H1 (cell line): ENCODE results near the gene RGS3. TPM values are rescaled to one million over a fixed set of nuclear protein-coding genes. Genes with fewer than 3 reads are reported as not detected.
A peak's percentile ranks its signal among the peaks of the same experiment; 100 is the strongest.

ENCODE experiments used
- ATF2 ChIP-seq: IDR thresholded peaks from 2 replicates; pipeline ENCODE4 v1.6.1; 2012; ENCODE audit warnings: low read length, inconsistent platforms
- CEBPB ChIP-seq: IDR thresholded peaks from 2 replicates; pipeline ENCODE4 v1.6.1; 2012; ENCODE audit warnings: low read depth, low read length
- FOSL1 ChIP-seq: IDR thresholded peaks from 2 replicates; pipeline ENCODE4 v1.6.1; 2011; ENCODE audit warnings: mild to moderate bottlenecking, low read depth, low read length, moderate library complexity; ENCODE audit not compliant: insufficient read depth
- KDM1A ChIP-seq: fragments of 200-600, 300-600 bp; sonication (generic); IDR thresholded peaks from 2 replicates; pipeline ENCODE4 v1.7.1; 2016; ENCODE audit warnings: mild to moderate bottlenecking, low read length, borderline replicate concordance
- KDM4A ChIP-seq: IDR thresholded peaks from one replicate; pipeline ENCODE4 v1.7.1; 2012; ENCODE audit warnings: low read depth, mild to moderate bottlenecking, moderate library complexity, low read length, inconsistent platforms; ENCODE audit not compliant: severe bottlenecking
- POLR2A ChIP-seq, 2 experiments: IDR thresholded peaks; 1 replicate in 1 of 2; 2 replicates in 1 of 2; pipeline ENCODE4 v1.6.1; 2011; ENCODE audit warnings: low read depth in 2 of 2, low read length in 2 of 2, mild to moderate bottlenecking in 2 of 2; ENCODE audit errors: control extremely low read depth in 1 of 2
- RNF2 ChIP-seq: fragments of 200-900, 300-1000 bp; sonication (generic); IDR thresholded peaks from 2 replicates; pipeline ENCODE4 v1.7.1; 2016; ENCODE audit warnings: borderline replicate concordance, low read depth, mild to moderate bottlenecking, antibody characterized with exemption, low read length; ENCODE audit not compliant: poor library complexity, severe bottlenecking; ENCODE audit errors: missing control alignments
- SIN3A ChIP-seq, 2 experiments: IDR thresholded peaks in 1 of 2; conservative IDR thresholded peaks in 1 of 2; 2 replicates each; pipeline ENCODE4 v1.6.1; 2011 to 2012; ENCODE audit warnings: low read length in 2 of 2, improper control_type of control experiment in 1 of 2, low read depth in 1 of 2, mild to moderate bottlenecking in 1 of 2
- SIX5 ChIP-seq: IDR thresholded peaks from 2 replicates; pipeline ENCODE4 v1.6.1; 2011; ENCODE audit warnings: mild to moderate bottlenecking, low read depth, low read length
- SP1 ChIP-seq: IDR thresholded peaks from 2 replicates; pipeline ENCODE4 v1.6.1; 2011; ENCODE audit warnings: low read depth, low read length
- SRF ChIP-seq: IDR thresholded peaks from 2 replicates; pipeline ENCODE4 v1.6.1; 2011; ENCODE audit warnings: mild to moderate bottlenecking, low read depth, low read length, moderate library complexity
- SUZ12 ChIP-seq: fragments of 200-600 bp; sonication (generic); IDR thresholded peaks from 2 replicates; pipeline ENCODE4 v1.6.1; 2012; ENCODE audit warnings: mild to moderate bottlenecking, inconsistent platforms, low read length, moderate library complexity, mixed read lengths
- polyA plus RNA-seq, 7 experiments: library from polyadenylated mRNA; depleted of rRNA in 3 of 7; stranded (reverse) in 5 of 7; unstranded in 2 of 7; fragments of >200 nt in 5 of 7; fragments of 200-250 nt in 2 of 7; gene quantifications; 1 replicate in 5 of 7; 2 replicates in 1 of 7; 4 replicates in 1 of 7; pipeline versions ENCODE4 v1.2.1 to v1.2.3, GENCODE V29; 2011 to 2013; ENCODE audit warnings: missing spikeins in 2 of 7, mixed read lengths in 2 of 7
- total RNA-seq: library from RNA; stranded (reverse); fragmentation: NEBNext Ultra II Directional; extraction: Animal tissue kit (Norgen Biotek cat#: 25700); gene quantifications from 2 replicates; pipeline ENCODE4 v1.2.1, GENCODE V29; 2021
- TF ChIP-seq, protein P1 (sequence below): IDR thresholded peaks from 2 replicates; pipeline ENCODE4 v1.6.1; 2011; ENCODE audit warnings: low read length, improper control_type of control experiment
- TF ChIP-seq, protein P2 (sequence below): IDR thresholded peaks from 2 replicates; pipeline ENCODE4 v1.6.1; 2012; ENCODE audit warnings: inconsistent platforms

Gene RGS3
- total and polyA plus RNA-seq, 2 of the 8 experiments (the other 6 are each of a cell fraction or from before 2014, with no cell fraction given): 12.6 to 18.2 TPM

- TF ChIP-seq, protein P1, sequence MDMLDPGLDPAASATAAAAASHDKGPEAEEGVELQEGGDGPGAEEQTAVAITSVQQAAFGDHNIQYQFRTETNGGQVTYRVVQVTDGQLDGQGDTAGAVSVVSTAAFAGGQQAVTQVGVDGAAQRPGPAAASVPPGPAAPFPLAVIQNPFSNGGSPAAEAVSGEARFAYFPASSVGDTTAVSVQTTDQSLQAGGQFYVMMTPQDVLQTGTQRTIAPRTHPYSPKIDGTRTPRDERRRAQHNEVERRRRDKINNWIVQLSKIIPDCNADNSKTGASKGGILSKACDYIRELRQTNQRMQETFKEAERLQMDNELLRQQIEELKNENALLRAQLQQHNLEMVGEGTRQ: no peak
- TF ChIP-seq SRF (no peak), KDM4A (peak; percentile 73), FOSL1 (no peak), SUZ12 (no peak), KDM1A (no peak), SP1 (no peak), POLR2A (IDR thresholded peaks at IDR 0.05; ENCODE audit: control extremely low read depth in 1 of 2, low read depth in 2 of 2, low read length in 2 of 2) (no peak), SIX5 (no peak), RNF2 (no peak), ATF2 (no peak), CEBPB (no peak), SIN3A (conservative IDR thresholded peaks at IDR 0.05 in 1 of 2, IDR thresholded peaks at IDR 0.05 in 1 of 2; ENCODE audit: low read depth in 1 of 2, low read length in 2 of 2) (0 out of 4 replicates have a peak, but pooled peaks of 1 of the 2 experiments have one; percentile 31)
- TF ChIP-seq, protein P2, sequence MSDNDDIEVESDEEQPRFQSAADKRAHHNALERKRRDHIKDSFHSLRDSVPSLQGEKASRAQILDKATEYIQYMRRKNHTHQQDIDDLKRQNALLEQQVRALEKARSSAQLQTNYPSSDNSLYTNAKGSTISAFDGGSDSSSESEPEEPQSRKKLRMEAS: peak; percentile 87
- TF ChIP-seq, all 59 proteins: peak for 8
Measured at GRCh38 chr9:113463418-113464285, at the start of gene RGS3 (continued).
